ENCODE data around the gene MAST4. TPM values are rescaled to one million over a fixed set of nuclear protein-coding genes. Genes with fewer than 3 reads are reported as not detected.
A peak's percentile ranks its signal among the peaks of the same experiment; 100 is the strongest.

The MAST4 gene
- total RNA-seq, 1 donor from 2014 or later = 11.3 TPM

- no peak for TF ChIP-seq CTCF (IDR thresholded peaks at IDR 0.05)
- Mint-ChIP-seq H3K9me3 (ENCODE audit: low read depth) (no peaks in the 10 kb centered on the region), H3K4me1 (ENCODE audit: low read depth) (peaks cover 14% of the 10 kb centered on the region), H3K27ac (ENCODE audit: unreplicated experiment) (peak overlapping the region; percentile 41), H3K27me3 (ENCODE audit: low read depth) (no peaks in the 10 kb centered on the region), H3K4me3 (ENCODE audit: unreplicated experiment) (peak overlapping the region; percentile 52), H3K36me3 (ENCODE audit: low read depth) (no peaks in the 10 kb centered on the region)
- no peak for DNase-seq (ENCODE audit: low spot score)
These were observed 264.2 kb downstream of the MAST4 start for GRCh38 chr5:66860199-66860975.

- Mint-ChIP-seq H3K27me3 (ENCODE audit: low read depth) (no peaks in the 10 kb centered on the region), H3K9me3 (ENCODE audit: low read depth) (no peaks in the 10 kb centered on the region), H3K36me3 (ENCODE audit: low read depth) (no peaks in the 10 kb centered on the region), H3K4me3 (ENCODE audit: unreplicated experiment) (no peak overlapping the region), H3K4me1 (ENCODE audit: low read depth) (peaks cover 14% of the 10 kb centered on the region), H3K27ac (ENCODE audit: unreplicated experiment) (no peak overlapping the region)
- no peak for DNase-seq (ENCODE audit: low spot score)
- peak; percentile 39 for TF ChIP-seq CTCF (IDR thresholded peaks at IDR 0.05)
These were observed 265.2 kb downstream of the MAST4 start for GRCh38 chr5:66861402-66861801.

- H3K4me1 Mint-ChIP-seq (ENCODE audit: low read depth) = peaks cover 14% of the 10 kb centered on the region
These were observed 265.8 kb downstream of the MAST4 start for GRCh38 chr5:66862020-66862419.

GRCh38 chr5:66863243-66864170 lies 267.3 kb downstream of the MAST4 start:
- H3K27me3 Mint-ChIP-seq (ENCODE audit: low read depth) = no peaks in the 10 kb centered on the region
- H3K4me1 Mint-ChIP-seq (ENCODE audit: low read depth) = peaks cover 14% of the 10 kb centered on the region
- TF ChIP-seq CTCF (IDR thresholded peaks at IDR 0.05) = no peak
- H3K27ac Mint-ChIP-seq (ENCODE audit: unreplicated experiment) = no peak overlapping the region
- H3K9me3 Mint-ChIP-seq (ENCODE audit: low read depth) = no peaks in the 10 kb centered on the region
- DNase-seq (ENCODE audit: low spot score) = no peak
- H3K4me3 Mint-ChIP-seq (ENCODE audit: unreplicated experiment) = no peak overlapping the region
- no peaks in the 10 kb centered on the region for H3K36me3 Mint-ChIP-seq (ENCODE audit: low read depth)

More at GRCh38 chr5:66862020-66862419, 265.8 kb downstream of the MAST4 start:
- Mint-ChIP-seq H3K4me3 (ENCODE audit: unreplicated experiment) (no peak overlapping the region), H3K27ac (ENCODE audit: unreplicated experiment) (peak overlapping the region; percentile 23), H3K9me3 (ENCODE audit: low read depth) (no peaks in the 10 kb centered on the region), H3K27me3 (ENCODE audit: low read depth) (no peaks in the 10 kb centered on the region), H3K36me3 (ENCODE audit: low read depth) (no peaks in the 10 kb centered on the region)
- DNase-seq (ENCODE audit: low spot score) = no peak
- no peak for TF ChIP-seq CTCF (IDR thresholded peaks at IDR 0.05)

GRCh38 chr5:66864240-66864884 lies 268.2 kb downstream of the MAST4 start:
- Mint-ChIP-seq H3K27me3 (ENCODE audit: low read depth) (no peaks in the 10 kb centered on the region), H3K36me3 (ENCODE audit: low read depth) (no peaks in the 10 kb centered on the region), H3K9me3 (ENCODE audit: low read depth) (no peaks in the 10 kb centered on the region), H3K4me1 (ENCODE audit: low read depth) (peaks cover 18% of the 10 kb centered on the region), H3K4me3 (ENCODE audit: unreplicated experiment) (no peak overlapping the region), H3K27ac (ENCODE audit: unreplicated experiment) (no peak overlapping the region)
- no peak for DNase-seq (ENCODE audit: low spot score)
- TF ChIP-seq CTCF (IDR thresholded peaks at IDR 0.05) = peak; percentile 57
